ENCODE measurements around the gene VWA3B.
A peak's percentile ranks its signal among the peaks of the same experiment; 100 is the strongest.
"Not testable (repeated sequence)": the region's sequence is repeated elsewhere in the genome, so short reads cannot be mapped to it uniquely, and the experiment has no call there.

VWA3B gene

DNA sequence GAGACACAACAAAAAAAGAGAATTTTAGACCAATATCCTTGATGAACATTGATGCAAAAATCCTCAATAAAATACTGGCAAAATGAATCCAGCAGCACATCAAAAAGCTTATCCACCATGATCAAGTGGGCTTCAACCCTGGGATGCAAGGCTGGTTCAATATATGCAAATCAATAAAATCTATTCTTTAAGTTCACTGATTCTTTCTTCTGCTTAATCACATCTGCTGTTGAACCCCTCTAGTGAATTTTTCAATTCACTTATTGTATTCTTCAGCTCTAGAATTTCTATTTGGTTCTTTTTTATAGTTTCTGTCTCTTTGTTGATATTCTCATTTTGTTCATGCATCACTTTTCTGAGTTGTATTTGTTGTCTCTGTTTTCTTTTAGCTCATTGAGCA is 181.3 kb downstream of the VWA3B start:
- not testable (repeated sequence) for H2BK120ac ChIP-seq (ENCODE audit: low read depth, low read length)

DNA sequence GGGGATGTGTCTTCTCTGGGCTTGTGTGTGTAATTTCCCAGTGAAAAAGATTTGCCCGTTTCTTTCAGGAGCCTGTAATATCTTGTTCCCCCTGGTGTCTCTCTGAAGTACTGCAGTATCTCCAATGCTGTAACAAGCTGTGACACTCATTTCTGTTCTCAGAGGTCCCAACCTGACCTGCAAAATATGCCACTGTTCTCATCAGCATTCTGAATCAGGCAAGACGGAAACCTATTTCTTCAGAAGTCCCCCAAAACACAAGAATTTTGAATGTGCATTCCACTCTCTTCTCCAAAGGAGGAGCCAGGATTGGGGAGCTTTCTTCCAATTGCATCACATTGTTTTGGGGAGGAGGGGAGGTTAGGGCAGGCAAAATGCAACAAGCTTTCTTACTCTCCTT is 182.3 kb downstream of the VWA3B start:
- Histone ChIP-seq H2AFZ (ENCODE audit: low read length) (peak overlapping the region; percentile 50), H3K4me1 (ENCODE audit: control insufficient read depth in 2 of 2, insufficient read depth in 1 of 2, low read depth in 1 of 2, low read length in 2 of 2) (no peaks in the 10 kb centered on the region), H3K27ac (replicated peaks; ENCODE audit: low read length) (no peak overlapping the region), H3K14ac (ENCODE audit: low read length) (no peak overlapping the region), H2BK12ac (ENCODE audit: low read length) (no peak overlapping the region), H3K9me3 (replicated peaks in 1 of 2; ENCODE audit: control insufficient read depth in 2 of 2, insufficient read depth in 1 of 2, low read depth in 1 of 2, low read length in 2 of 2) (no peaks in the 10 kb centered on the region), H2AK5ac (ENCODE audit: low read depth, low read length) (no peak overlapping the region), H3K23ac (ENCODE audit: low read depth, low read length, poor library complexity) (no peak overlapping the region), H4K8ac (ENCODE audit: low read depth, low read length) (no peak overlapping the region), H3K79me1 (ENCODE audit: low read depth, low read length) (no peaks in the 10 kb centered on the region), H4K91ac (ENCODE audit: low read depth, low read length, poor library complexity) (no peak overlapping the region), H3K9ac (ENCODE audit: low read depth, low read length, poor library complexity) (no peak overlapping the region), H3K18ac (ENCODE audit: low read length) (no peak overlapping the region), H2BK120ac (ENCODE audit: low read depth, low read length) (no peak overlapping the region), H3K27me3 (ENCODE audit: control insufficient read depth in 3 of 3, insufficient read depth in 3 of 3, low read depth in 1 of 3, low read length in 3 of 3) (no peaks in the 10 kb centered on the region), H2BK15ac (ENCODE audit: low read length) (no peak overlapping the region), H3K36me3 (replicated peaks in 1 of 2; ENCODE audit: control insufficient read depth in 2 of 2, insufficient read depth in 2 of 2, low read length in 2 of 2) (no peaks in the 10 kb centered on the region), H3K4me2 (ENCODE audit: insufficient read depth, low read length, poor library complexity, severe bottlenecking) (no peak overlapping the region), H2BK5ac (ENCODE audit: low read length) (no peak overlapping the region), H3K4ac (ENCODE audit: low read length) (no peak overlapping the region), H3K4me3 (ENCODE audit: low read length in 2 of 2) (no peak overlapping the region)
- WGBS, 2 donors (ENCODE audit: extremely low coverage in 2 of 2, insufficient read length in 2 of 2, insufficient replicate concordance in 1 of 2): no CpG with 5 or more reads among the region's 2 CpGs
- peak; percentile 36 for DNase-seq (ENCODE audit: low spot score)

More for the DNA sequence above, 181.3 kb downstream of the VWA3B start:
- H2BK5ac ChIP-seq (ENCODE audit: low read length); H4K91ac ChIP-seq (ENCODE audit: low read depth, low read length, poor library complexity); H2BK12ac ChIP-seq (ENCODE audit: low read length); H3K9me3 ChIP-seq (replicated peaks in 1 of 2; ENCODE audit: control insufficient read depth in 2 of 2, insufficient read depth in 1 of 2, low read depth in 1 of 2, low read length in 2 of 2); H3K36me3 ChIP-seq (replicated peaks in 1 of 2; ENCODE audit: control insufficient read depth in 2 of 2, insufficient read depth in 2 of 2, low read length in 2 of 2); H2AK5ac ChIP-seq (ENCODE audit: low read depth, low read length); H2AFZ ChIP-seq (ENCODE audit: low read length); H2BK15ac ChIP-seq (ENCODE audit: low read length); H4K8ac ChIP-seq (ENCODE audit: low read depth, low read length); H3K23ac ChIP-seq (ENCODE audit: low read depth, low read length, poor library complexity); DNase-seq (ENCODE audit: low spot score); H3K4me3 ChIP-seq (ENCODE audit: low read length in 2 of 2); H3K4ac ChIP-seq (ENCODE audit: low read length); H3K4me2 ChIP-seq (ENCODE audit: insufficient read depth, low read length, poor library complexity, severe bottlenecking); H3K27me3 ChIP-seq (ENCODE audit: control insufficient read depth in 3 of 3, insufficient read depth in 3 of 3, low read depth in 1 of 3, low read length in 3 of 3); H3K18ac ChIP-seq (ENCODE audit: low read length); H3K27ac ChIP-seq (replicated peaks; ENCODE audit: low read length); H3K4me1 ChIP-seq (ENCODE audit: control insufficient read depth in 2 of 2, insufficient read depth in 1 of 2, low read depth in 1 of 2, low read length in 2 of 2); H3K9ac ChIP-seq (ENCODE audit: low read depth, low read length, poor library complexity); H3K14ac ChIP-seq (ENCODE audit: low read length); H3K79me1 ChIP-seq (ENCODE audit: low read depth, low read length): not testable (repeated sequence)

DNA sequence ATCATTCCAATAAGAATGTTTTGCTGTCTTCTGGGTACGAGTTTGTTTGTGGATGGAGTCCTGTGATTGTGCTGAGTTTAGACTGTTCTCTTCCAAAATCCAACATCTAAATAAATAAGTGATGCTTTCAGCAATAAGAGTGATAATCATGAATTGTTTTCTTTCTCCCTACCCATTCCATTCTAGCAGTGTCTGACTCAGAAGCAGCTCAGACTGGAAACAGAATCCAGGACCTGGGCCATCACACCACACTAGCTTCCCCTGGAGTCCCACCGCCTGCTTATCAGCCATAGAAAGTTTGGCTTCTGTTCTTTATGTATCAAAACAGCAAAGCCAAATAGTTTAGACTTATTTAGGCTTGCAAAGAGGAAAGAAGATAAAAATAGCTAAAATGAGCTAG is 182.9 kb downstream of the VWA3B start:
- Histone ChIP-seq H2AK5ac (ENCODE audit: low read depth, low read length) (no peak overlapping the region), H3K4me3 (ENCODE audit: low read length in 2 of 2) (no peak overlapping the region), H4K8ac (ENCODE audit: low read depth, low read length) (no peak overlapping the region), H3K14ac (ENCODE audit: low read length) (no peak overlapping the region), H2AFZ (ENCODE audit: low read length) (peak overlapping the region; percentile 50), H3K18ac (ENCODE audit: low read length) (no peak overlapping the region), H2BK5ac (ENCODE audit: low read length) (no peak overlapping the region), H3K4me2 (ENCODE audit: insufficient read depth, low read length, poor library complexity, severe bottlenecking) (no peak overlapping the region), H2BK15ac (ENCODE audit: low read length) (no peak overlapping the region), H3K4me1 (ENCODE audit: control insufficient read depth in 2 of 2, insufficient read depth in 1 of 2, low read depth in 1 of 2, low read length in 2 of 2) (no peaks in the 10 kb centered on the region), H3K27me3 (ENCODE audit: control insufficient read depth in 3 of 3, insufficient read depth in 3 of 3, low read depth in 1 of 3, low read length in 3 of 3) (no peaks in the 10 kb centered on the region), H3K9me3 (replicated peaks in 1 of 2; ENCODE audit: control insufficient read depth in 2 of 2, insufficient read depth in 1 of 2, low read depth in 1 of 2, low read length in 2 of 2) (no peaks in the 10 kb centered on the region), H2BK120ac (ENCODE audit: low read depth, low read length) (no peak overlapping the region), H3K23ac (ENCODE audit: low read depth, low read length, poor library complexity) (no peak overlapping the region), H2BK12ac (ENCODE audit: low read length) (no peak overlapping the region), H3K79me1 (ENCODE audit: low read depth, low read length) (no peaks in the 10 kb centered on the region), H3K4ac (ENCODE audit: low read length) (no peak overlapping the region), H4K91ac (ENCODE audit: low read depth, low read length, poor library complexity) (no peak overlapping the region), H3K27ac (replicated peaks; ENCODE audit: low read length) (no peak overlapping the region), H3K9ac (ENCODE audit: low read depth, low read length, poor library complexity) (no peak overlapping the region), H3K36me3 (replicated peaks in 1 of 2; ENCODE audit: control insufficient read depth in 2 of 2, insufficient read depth in 2 of 2, low read length in 2 of 2) (no peaks in the 10 kb centered on the region)
- WGBS, 2 donors (ENCODE audit: extremely low coverage in 2 of 2, insufficient read length in 2 of 2, insufficient replicate concordance in 1 of 2): no CpG with 5 or more reads among the region's 2 CpGs
- no peak for DNase-seq (ENCODE audit: low spot score)

DNA sequence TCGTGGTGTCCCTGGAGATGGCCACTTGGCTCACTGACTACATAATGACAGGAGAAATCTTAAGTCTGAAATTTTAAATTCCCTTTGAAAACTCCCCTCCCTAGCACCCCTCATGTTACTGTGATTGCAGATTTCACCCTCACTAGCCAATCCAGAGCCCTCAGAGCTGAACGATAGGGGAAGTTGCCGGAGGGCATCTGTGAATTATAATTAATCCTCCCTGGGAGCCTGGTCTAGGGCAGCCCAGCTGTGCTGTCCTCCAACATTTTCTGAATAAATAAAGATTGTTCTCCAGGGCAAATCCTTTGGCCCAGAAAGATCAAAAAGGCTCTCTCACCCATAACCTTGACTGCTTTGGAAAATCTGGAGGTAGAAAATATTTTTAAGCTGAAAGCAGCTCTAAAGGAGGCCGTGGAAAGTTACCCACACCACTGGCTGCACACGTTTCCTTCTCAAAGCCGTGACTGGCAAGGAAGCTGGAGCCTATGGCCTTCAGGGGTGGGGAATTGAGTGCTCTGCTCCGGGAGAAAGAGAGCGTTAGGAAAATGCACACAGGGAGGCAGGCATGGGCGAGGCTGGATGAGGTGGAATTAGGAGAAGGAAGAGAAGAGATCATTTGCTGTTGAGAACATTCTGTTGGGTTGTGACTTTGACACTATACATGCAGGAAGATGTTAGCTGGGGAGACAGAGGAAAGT is 190.3 kb downstream of the VWA3B start:
- H3K27ac ChIP-seq (replicated peaks; ENCODE audit: low read length): no peak overlapping the region
- H3K23ac ChIP-seq (ENCODE audit: low read depth, low read length, poor library complexity): no peak overlapping the region
- no peaks in the 10 kb centered on the region for H3K27me3 ChIP-seq (ENCODE audit: control insufficient read depth in 3 of 3, insufficient read depth in 3 of 3, low read depth in 1 of 3, low read length in 3 of 3)
- no peak overlapping the region for H3K4ac ChIP-seq (ENCODE audit: low read length)
- no peak for DNase-seq (ENCODE audit: low spot score)
- no peak overlapping the region for H2BK120ac ChIP-seq (ENCODE audit: low read depth, low read length)
- no peak overlapping the region for H3K14ac ChIP-seq (ENCODE audit: low read length)
- H3K9ac ChIP-seq (ENCODE audit: low read depth, low read length, poor library complexity): no peak overlapping the region
- H2AFZ ChIP-seq (ENCODE audit: low read length): no peak overlapping the region
- no peaks in the 10 kb centered on the region for H3K36me3 ChIP-seq (replicated peaks in 1 of 2; ENCODE audit: control insufficient read depth in 2 of 2, insufficient read depth in 2 of 2, low read length in 2 of 2)
- peaks cover 6 to 8% of the 10 kb centered on the region in 2 donors for H3K4me1 ChIP-seq (ENCODE audit: control insufficient read depth in 2 of 2, insufficient read depth in 1 of 2, low read depth in 1 of 2, low read length in 2 of 2)
- H3K4me2 ChIP-seq (ENCODE audit: insufficient read depth, low read length, poor library complexity, severe bottlenecking): no peak overlapping the region
- H3K79me1 ChIP-seq (ENCODE audit: low read depth, low read length): no peaks in the 10 kb centered on the region
- H2AK5ac ChIP-seq (ENCODE audit: low read depth, low read length): no peak overlapping the region
- no peak overlapping the region for H4K8ac ChIP-seq (ENCODE audit: low read depth, low read length)
- no CpG with 5 or more reads among the region's 9 CpGs for WGBS, 2 donors (ENCODE audit: extremely low coverage in 2 of 2, insufficient read length in 2 of 2, insufficient replicate concordance in 1 of 2)
- no peak overlapping the region for H2BK5ac ChIP-seq (ENCODE audit: low read length)
- H3K9me3 ChIP-seq (replicated peaks in 1 of 2; ENCODE audit: control insufficient read depth in 2 of 2, insufficient read depth in 1 of 2, low read depth in 1 of 2, low read length in 2 of 2): peaks cover 4 to 8% of the 10 kb centered on the region in 2 donors
- no peak overlapping the region for H3K18ac ChIP-seq (ENCODE audit: low read length)
- no peak overlapping the region for H2BK15ac ChIP-seq (ENCODE audit: low read length)
- no peak overlapping the region for H2BK12ac ChIP-seq (ENCODE audit: low read length)
- no peak overlapping the region for H4K91ac ChIP-seq (ENCODE audit: low read depth, low read length, poor library complexity)
- H3K4me3 ChIP-seq (ENCODE audit: low read length in 2 of 2): no peak overlapping the region

Measured in neuronal stem cell (in vitro differentiated cells).